ENCODE results near the gene YY1AP1.
"Not testable (repeated sequence)": the region's sequence is repeated elsewhere in the genome, so short reads cannot be mapped to it uniquely, and the experiment has no call there.

DNA sequence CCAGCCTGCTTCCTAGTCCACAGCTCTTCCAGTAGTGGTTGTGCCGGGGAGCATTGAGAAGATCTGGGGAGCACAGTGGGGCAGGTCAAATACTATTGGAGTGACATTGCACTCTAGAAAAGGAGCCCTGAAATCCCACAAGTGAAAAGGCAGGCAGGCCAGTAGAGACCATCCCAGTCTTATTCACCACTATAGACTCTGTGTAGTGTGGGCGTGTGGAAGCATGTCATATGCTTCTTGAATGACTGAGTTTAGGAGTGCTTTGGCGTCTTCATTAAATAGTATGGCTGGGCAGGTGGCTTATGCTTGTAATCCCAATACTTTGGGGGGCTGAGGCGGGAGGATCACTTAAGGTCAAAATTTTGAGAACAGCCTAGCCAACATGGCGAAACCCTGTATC lies 15.8 kb upstream of the YY1AP1 start:
- TF ChIP-seq POLR2AphosphoS5, POU2F2 (IDR thresholded peaks at IDR 0.05; ENCODE audit: low read depth, low read length): not testable (repeated sequence)

All from GM12891 (cell line).